ENCODE data around the gene UGGT1.

UGGT1 gene

GRCh38 chr2:128219891-128220290 is 128.9 kb downstream of the UGGT1 start:
- DNase-seq (ENCODE audit: low read depth): no peak
- no peak for TF ChIP-seq CTCF (conservative IDR thresholded peaks at IDR 0.05; ENCODE audit: control insufficient read depth, insufficient read depth, low read depth, low read length)
- H3K4me3 ChIP-seq (ENCODE audit: control insufficient read depth, low read depth, low read length): no peak overlapping the region

DNA sequence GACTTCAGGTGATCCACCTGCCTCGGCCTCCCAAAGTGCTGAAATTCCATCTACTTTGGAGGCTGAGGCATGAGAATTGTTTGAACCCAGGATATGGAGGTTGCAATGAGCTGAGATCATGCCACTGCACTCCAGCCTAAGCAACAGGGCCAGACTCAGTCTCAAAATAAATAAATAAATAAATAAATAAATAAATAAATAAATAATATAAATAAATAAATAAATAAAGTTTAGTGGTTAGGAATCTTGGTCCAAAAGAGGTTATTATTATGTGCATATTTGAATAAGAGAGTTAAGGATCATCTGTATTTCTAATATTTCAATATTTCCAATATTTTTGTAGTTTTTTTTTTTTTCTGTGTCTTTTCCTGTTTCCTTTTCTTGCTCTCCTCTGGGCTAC is 136.9 kb downstream of the UGGT1 start:
- TF ChIP-seq CTCF (conservative IDR thresholded peaks at IDR 0.05; ENCODE audit: control insufficient read depth, insufficient read depth, low read depth, low read length): no peak
- H3K4me3 ChIP-seq (ENCODE audit: control insufficient read depth, low read depth, low read length): no peak overlapping the region
- DNase-seq (ENCODE audit: low read depth): no peak

GRCh38 chr2:128228894-128229293 is 137.9 kb downstream of the UGGT1 start:
- peak; percentile 21 for DNase-seq (ENCODE audit: low read depth)
- no peak for TF ChIP-seq CTCF (conservative IDR thresholded peaks at IDR 0.05; ENCODE audit: control insufficient read depth, insufficient read depth, low read depth, low read length)
- H3K4me3 ChIP-seq (ENCODE audit: control insufficient read depth, low read depth, low read length): no peak overlapping the region

DNA sequence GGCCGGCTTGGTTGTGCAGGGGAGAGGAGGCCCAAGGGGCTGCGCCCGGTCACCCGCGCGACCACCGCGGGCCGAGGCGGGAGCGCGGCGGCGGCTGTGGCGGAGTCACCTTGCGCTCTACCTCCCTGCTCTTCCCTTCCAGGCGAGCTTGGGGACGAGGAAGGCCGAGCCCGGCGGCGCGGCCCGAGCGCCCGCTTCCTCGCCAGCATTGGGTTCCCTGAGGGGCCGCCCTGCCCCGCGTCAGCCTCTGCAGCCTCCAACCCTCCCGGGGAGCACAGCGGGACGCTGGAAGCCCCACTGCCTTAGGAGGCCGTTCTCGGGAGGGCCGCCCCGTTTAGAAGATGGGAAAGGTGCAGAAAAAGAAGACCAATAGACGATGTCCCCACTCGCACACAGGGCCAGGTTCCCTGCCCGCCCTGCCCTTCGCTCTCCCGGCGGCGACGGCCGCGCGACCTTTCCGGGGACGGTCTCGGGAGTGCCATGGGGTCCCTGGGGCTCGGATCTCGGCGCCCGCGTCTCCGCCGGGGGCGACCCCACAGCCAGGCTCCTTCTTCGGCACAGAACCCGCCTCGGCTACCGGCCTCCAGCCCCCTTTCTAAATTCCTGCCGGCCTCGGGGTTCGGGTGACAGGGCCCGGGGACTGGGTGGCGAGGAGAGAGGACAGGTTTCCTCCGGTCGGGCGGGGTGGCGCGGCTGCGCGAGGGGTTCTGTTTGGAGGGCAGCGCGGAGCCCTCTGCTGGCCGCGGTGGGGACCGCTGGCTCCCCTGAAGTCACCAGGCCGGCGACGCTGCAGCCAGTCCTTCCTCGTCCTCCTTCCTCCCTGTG is 142.2 kb downstream of the UGGT1 start:
- peak overlapping the region; percentile 50 for H3K4me3 ChIP-seq (ENCODE audit: control insufficient read depth, low read depth, low read length)
- TF ChIP-seq CTCF (conservative IDR thresholded peaks at IDR 0.05; ENCODE audit: control insufficient read depth, insufficient read depth, low read depth, low read length): peak; percentile 72
- peak; percentile 63 for DNase-seq (ENCODE audit: low read depth)

GRCh38 chr2:128233790-128234395 is 142.9 kb downstream of the UGGT1 start:
- no peak for DNase-seq (ENCODE audit: low read depth)

DNA sequence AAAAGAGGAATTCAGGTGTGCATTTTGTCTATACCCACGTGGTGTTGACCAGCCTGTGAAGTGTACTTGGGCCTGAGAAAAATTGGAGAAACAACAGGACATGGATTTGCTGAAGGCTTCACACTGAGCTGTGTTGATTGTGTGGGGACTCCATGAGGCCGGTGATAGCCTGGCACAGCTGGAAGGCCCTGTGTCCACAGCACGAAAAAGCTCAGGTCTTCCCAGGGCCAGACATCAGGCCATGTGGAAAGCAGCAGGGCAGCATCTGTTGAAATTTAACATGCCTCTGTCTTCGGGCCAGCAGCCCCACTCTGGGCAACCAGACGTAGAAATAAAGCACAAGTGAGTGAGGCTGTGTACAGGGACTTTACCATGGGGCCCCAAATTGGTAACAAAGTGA is 143.6 kb downstream of the UGGT1 start:
- H3K4me3 ChIP-seq (ENCODE audit: control insufficient read depth, low read depth, low read length): no peak overlapping the region
- DNase-seq (ENCODE audit: low read depth): no peak

More at GRCh38 chr2:128233790-128234395, 142.9 kb downstream of the UGGT1 start:
- H3K4me3 ChIP-seq (ENCODE audit: control insufficient read depth, low read depth, low read length): no peak overlapping the region
- no peak for TF ChIP-seq CTCF (conservative IDR thresholded peaks at IDR 0.05; ENCODE audit: control insufficient read depth, insufficient read depth, low read depth, low read length)

More for the DNA sequence above, 143.6 kb downstream of the UGGT1 start:
- TF ChIP-seq CTCF (conservative IDR thresholded peaks at IDR 0.05; ENCODE audit: control insufficient read depth, insufficient read depth, low read depth, low read length): no peak
